HUES64 (cell line): Measurements from ENCODE around the gene ATXN10.
"Not testable (repeated sequence)": the region's sequence is repeated elsewhere in the genome, so short reads cannot be mapped to it uniquely, and the experiment has no call there.

Experiments
- H3K27ac ChIP-seq: 2 replicates; pipeline ENCODE4 v1.7.0; 2013; ENCODE audit warnings: low read depth, low read length, inconsistent platforms
- H3K27me3 ChIP-seq: 2 replicates; pipeline ENCODE4 v1.6.1; 2013; ENCODE audit warnings: mild to moderate bottlenecking, low read length; ENCODE audit not compliant: insufficient read depth
- H3K36me3 ChIP-seq: 2 replicates; pipeline ENCODE4 v1.6.1; 2013; ENCODE audit warnings: mild to moderate bottlenecking, low read length; ENCODE audit not compliant: insufficient read depth
- H3K4me1 ChIP-seq: 2 replicates; pipeline ENCODE4 v1.6.1; 2013; ENCODE audit warnings: mild to moderate bottlenecking, low read length, moderate library complexity; ENCODE audit not compliant: insufficient read depth
- H3K4me3 ChIP-seq: 2 replicates; pipeline ENCODE4 v1.5.1; 2013; ENCODE audit warnings: mild to moderate bottlenecking, low read length, moderate library complexity
- H3K9ac ChIP-seq: 2 replicates; pipeline ENCODE4 v1.6.1; 2013; ENCODE audit warnings: mild to moderate bottlenecking, low read depth, low read length
- H3K9me3 ChIP-seq: 2 replicates; pipeline ENCODE4 v1.6.1; 2013; ENCODE audit warnings: low read depth, low read length; ENCODE audit not compliant: insufficient read depth
- WGBS: fragments of 150-250, 120-280 bp; methylation state at CpG from one replicate; pipeline ENCODE4 v1.1.7; 2013; ENCODE audit warnings: missing lambda C conversion rate; 5-methylcytosine and 5-hydroxymethylcytosine counted together

The ATXN10 gene

DNA sequence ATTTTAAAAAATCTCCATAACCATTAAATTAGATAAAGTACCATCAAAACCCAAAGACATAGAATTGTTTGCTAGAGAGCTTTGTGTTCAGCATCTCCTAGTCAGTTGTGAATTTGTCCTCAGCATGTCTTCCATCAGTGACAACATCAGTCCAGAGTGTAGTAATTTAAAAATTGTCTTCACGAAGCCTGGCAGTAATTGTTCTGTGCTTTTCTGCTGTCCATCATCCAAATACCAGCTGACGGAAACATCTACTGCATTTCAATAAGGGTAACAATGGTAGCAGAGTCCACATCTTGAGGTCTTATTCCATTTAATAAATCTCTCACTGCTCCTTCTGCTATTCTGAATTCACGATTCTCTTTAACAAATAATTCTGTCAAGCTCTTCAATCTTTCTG lies 121.5 kb downstream of the ATXN10 start:
- H3K27ac ChIP-seq, result no peak overlapping the region
- H3K27me3 ChIP-seq, result no peaks in the 10 kb centered on the region
- H3K4me3 ChIP-seq, result no peak overlapping the region
- no peak overlapping the region for H3K9ac ChIP-seq
- WGBS, result 87% methylated on average over 3 of the region's 3 CpGs
- H3K9me3 ChIP-seq, result peaks cover 42% of the 10 kb centered on the region
- 0 out of 2 replicates have a peak, but pooled peaks cover under 1% of the 10 kb centered on the region for H3K4me1 ChIP-seq
- peaks cover 57% of the 10 kb centered on the region for H3K36me3 ChIP-seq

DNA sequence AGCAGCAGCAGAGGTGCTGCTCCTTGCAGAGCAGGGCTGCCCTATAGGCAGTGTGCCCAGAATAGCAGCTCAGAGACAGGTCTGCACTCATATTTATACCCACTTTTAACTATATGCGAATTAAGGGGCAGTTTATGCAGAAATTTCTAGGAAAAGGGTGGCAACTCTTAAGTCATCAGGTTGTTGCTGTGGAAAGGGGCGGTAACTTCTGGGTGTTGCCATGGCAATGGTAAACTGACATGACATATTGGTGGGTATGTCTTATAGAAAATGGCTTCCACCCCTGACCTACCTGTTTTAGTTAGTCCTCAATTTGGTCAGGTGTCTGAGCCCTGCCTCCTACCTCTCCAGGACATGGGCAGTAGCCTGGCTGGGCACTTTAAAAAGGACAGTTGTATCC lies 122.3 kb downstream of the ATXN10 start:
- Histone ChIP-seq H3K27me3 (no peaks in the 10 kb centered on the region), H3K27ac (no peak overlapping the region), H3K4me3 (no peak overlapping the region), H3K9me3 (peaks cover 42% of the 10 kb centered on the region), H3K36me3 (peaks cover 61% of the 10 kb centered on the region), H3K4me1 (no peaks in the 10 kb centered on the region), H3K9ac (no peak overlapping the region)
- WGBS, result 92% methylated on average over 2 of the region's 2 CpGs

- peaks cover 42% of the 10 kb centered on the region for H3K9me3 ChIP-seq
- H3K27ac ChIP-seq, H3K9ac ChIP-seq, H3K27me3 ChIP-seq, H3K4me3 ChIP-seq, H3K4me1 ChIP-seq: not testable (repeated sequence)
- H3K36me3 ChIP-seq, result peaks cover 66% of the 10 kb centered on the region
- 95% methylated on average over 9 of the region's 9 CpGs for WGBS
These were observed 124.4 kb downstream of the ATXN10 start for GRCh38 chr22:45796009-45796408.

DNA sequence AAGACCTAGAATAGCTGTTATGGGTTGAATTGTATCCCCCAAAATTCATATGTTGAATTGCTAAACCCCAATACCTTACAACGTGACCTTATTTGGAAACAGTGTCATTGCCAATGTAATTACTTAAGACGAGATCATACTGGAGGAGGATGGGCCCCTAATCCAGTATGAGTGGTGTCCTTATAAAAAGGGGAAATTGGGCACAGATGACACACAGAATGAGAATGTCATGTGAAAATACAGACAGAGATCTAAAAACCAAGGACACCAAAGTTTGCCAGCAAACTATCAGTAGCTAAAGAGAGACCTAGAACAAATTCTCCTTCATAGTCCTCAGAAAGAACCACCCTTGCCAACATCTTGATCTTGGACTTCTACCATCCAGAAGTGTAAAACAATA lies 127.7 kb downstream of the ATXN10 start:
- 97% methylated on average over 2 of the region's 2 CpGs for WGBS
- Histone ChIP-seq H3K9ac (no peak overlapping the region), H3K27ac (no peak overlapping the region), H3K36me3 (peaks cover 46% of the 10 kb centered on the region), H3K4me3 (no peak overlapping the region), H3K9me3 (peaks cover 35% of the 10 kb centered on the region), H3K4me1 (no peaks in the 10 kb centered on the region), H3K27me3 (no peaks in the 10 kb centered on the region)

DNA sequence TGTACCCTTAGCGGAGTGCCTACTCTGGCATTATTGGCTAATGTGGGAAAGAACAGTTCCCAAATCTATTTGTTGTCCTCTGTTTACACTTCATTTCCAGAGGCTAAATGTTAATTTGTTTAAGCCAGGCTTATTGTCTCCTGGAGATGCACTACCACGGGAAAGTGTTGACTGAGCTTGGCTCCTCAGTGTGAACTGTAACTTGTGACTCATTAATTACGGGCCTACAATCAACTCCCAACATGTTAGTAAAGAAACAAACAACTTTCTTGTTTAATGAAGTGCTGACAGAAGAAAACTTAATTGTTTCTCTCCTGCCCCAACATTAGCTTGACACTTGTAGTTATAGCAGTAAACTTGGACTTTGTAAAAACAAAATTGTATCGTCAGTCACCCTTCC lies 130.4 kb downstream of the ATXN10 start:
- peaks cover 25% of the 10 kb centered on the region for H3K36me3 ChIP-seq
- no peak overlapping the region for H3K9ac ChIP-seq
- WGBS, result 94% methylated on average over 4 of the region's 4 CpGs
- peaks cover 4% of the 10 kb centered on the region; the same call in 1 of the 2 replicates for H3K4me1 ChIP-seq
- H3K9me3 ChIP-seq, result peaks cover 8% of the 10 kb centered on the region
- no peaks in the 10 kb centered on the region for H3K27me3 ChIP-seq
- no peak overlapping the region for H3K27ac ChIP-seq
- no peak overlapping the region for H3K4me3 ChIP-seq

DNA sequence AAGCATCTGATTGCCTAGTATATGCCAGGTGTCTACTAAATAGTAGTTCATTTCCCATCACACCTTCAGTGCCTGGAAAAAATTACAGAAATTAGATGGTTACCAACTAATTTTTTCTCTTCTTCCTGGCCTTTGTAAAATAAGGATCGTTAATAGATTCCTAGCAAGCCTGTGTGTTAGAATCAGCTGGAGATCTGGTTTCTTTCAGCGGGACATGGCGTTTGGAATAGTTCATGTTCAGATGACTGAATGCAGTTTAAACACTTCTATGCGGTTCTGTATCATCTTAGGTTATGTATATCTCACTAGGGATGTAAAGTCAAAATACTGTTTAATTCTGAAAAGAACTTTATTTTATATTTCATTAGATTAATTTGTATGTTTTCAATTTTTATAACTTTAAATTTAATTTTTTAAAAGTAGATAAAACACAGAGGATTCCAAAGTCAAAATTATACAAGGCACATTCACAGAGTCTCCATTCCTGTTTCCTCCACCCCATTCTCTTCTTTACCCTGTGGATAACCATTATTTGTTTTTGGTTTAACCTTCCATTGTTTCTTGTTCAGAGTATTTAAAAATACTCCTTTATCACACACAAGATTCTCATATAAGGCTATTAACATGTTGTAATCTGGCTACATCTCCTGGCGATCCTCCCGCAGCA lies 132.8 kb downstream of the ATXN10 start:
- Histone ChIP-seq H3K36me3 (peaks cover 25% of the 10 kb centered on the region), H3K9me3 (no peaks in the 10 kb centered on the region), H3K9ac (no peak overlapping the region), H3K4me3 (no peak overlapping the region), H3K27me3 (no peaks in the 10 kb centered on the region), H3K27ac (no peak overlapping the region), H3K4me1 (peaks cover 4% of the 10 kb centered on the region; the same call in 1 of the 2 replicates)
- WGBS, result 97% methylated on average over 6 of the region's 6 CpGs

GRCh38 chr22:45804986-45805325 lies 133.3 kb downstream of the ATXN10 start:
- Histone ChIP-seq H3K9me3 (no peaks in the 10 kb centered on the region), H3K4me3 (no peak overlapping the region), H3K4me1 (peaks cover 4% of the 10 kb centered on the region; the same call in 1 of the 2 replicates), H3K9ac (no peak overlapping the region), H3K36me3 (peaks cover 25% of the 10 kb centered on the region), H3K27me3 (no peaks in the 10 kb centered on the region), H3K27ac (no peak overlapping the region)
- 93% methylated on average over 2 of the region's 3 CpGs for WGBS

- Histone ChIP-seq H3K9ac (no peak overlapping the region), H3K4me3 (no peak overlapping the region), H3K9me3 (no peaks in the 10 kb centered on the region), H3K27ac (no peak overlapping the region), H3K27me3 (no peaks in the 10 kb centered on the region), H3K4me1 (peaks cover 4% of the 10 kb centered on the region; the same call in 1 of the 2 replicates), H3K36me3 (peaks cover 21% of the 10 kb centered on the region)
- WGBS, result 95% methylated on average over 6 of the region's 6 CpGs
These were observed 133.8 kb downstream of the ATXN10 start for GRCh38 chr22:45805413-45805812.

DNA sequence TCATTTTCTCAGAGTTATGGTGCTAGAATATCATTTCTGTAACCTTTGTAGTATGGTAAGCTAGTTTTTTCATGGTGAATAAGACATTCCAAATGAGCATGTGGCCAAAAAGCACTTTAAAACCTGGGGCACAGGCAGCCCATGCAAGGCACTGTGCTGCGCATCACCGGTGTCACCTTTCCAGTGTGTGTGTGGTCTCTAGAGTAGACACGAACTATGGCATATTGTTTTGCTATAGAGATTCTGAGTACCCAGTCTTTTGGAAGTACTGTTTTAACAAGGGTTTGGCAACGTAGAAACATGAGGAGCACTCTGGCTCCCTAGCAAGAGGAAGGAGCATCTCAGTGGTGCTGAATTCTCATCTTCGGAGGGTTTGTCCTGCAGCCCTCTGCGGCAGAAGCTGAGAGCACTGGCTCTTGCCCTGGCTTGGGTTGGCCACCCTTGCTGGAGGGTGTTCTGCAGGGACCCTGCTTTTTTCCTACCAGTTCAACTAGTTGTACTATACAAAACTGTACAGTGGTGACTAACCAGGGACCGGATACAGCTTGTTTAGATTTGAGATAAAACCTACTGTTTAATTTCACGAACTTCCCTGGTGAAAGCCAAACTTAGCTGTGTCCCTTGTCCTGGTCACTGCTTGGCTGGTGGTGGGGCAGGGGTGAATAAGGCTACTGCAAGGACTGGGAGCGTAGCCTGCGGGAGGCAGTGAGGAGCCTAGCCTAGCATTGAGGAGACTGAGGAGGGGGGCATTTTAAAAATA lies 135.7 kb downstream of the ATXN10 start:
- no peak overlapping the region for H3K4me3 ChIP-seq
- WGBS, result 96% methylated on average over 10 of the region's 10 CpGs
- no peak overlapping the region for H3K27ac ChIP-seq
- peaks cover 20% of the 10 kb centered on the region for H3K36me3 ChIP-seq
- no peaks in the 10 kb centered on the region for H3K9me3 ChIP-seq
- no peaks in the 10 kb centered on the region for H3K27me3 ChIP-seq
- no peak overlapping the region for H3K9ac ChIP-seq
- peaks cover 4% of the 10 kb centered on the region; the same call in 1 of the 2 replicates for H3K4me1 ChIP-seq

GRCh38 chr22:45812910-45813309 lies 141.3 kb downstream of the ATXN10 start:
- H3K4me3 ChIP-seq, result no peak overlapping the region

DNA sequence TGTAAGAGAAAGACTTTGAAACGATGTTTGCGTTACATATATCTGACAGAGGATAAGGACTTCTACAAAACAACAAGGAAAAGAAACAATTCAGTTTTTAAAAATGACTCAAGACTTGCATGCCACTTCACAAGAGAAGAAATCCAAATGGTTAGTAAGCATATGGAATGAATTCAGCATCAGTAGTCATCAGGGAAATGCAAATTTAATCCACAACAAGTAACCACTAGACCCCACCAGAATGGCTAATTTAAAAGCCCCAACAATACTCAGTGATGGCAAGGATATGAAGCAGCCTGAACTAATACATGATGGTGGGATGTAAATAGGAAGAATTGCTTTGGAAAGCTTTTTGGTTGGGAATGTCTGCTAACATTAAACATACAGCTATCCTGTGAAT lies 142.6 kb downstream of the ATXN10 start:
- H3K9me3 ChIP-seq, result no peaks in the 10 kb centered on the region
- H3K36me3 ChIP-seq, result peaks cover 17% of the 10 kb centered on the region
- no peak overlapping the region for H3K4me3 ChIP-seq
- H3K27ac ChIP-seq, result no peak overlapping the region
- H3K27me3 ChIP-seq, result no peaks in the 10 kb centered on the region
- WGBS, result 100% methylated on average over 2 of the region's 2 CpGs
- no peaks in the 10 kb centered on the region for H3K4me1 ChIP-seq
- H3K9ac ChIP-seq, result no peak overlapping the region

More at GRCh38 chr22:45812910-45813309, 141.3 kb downstream of the ATXN10 start:
- H3K9me3 ChIP-seq, result no peaks in the 10 kb centered on the region
- H3K4me1 ChIP-seq, result no peaks in the 10 kb centered on the region
- no peaks in the 10 kb centered on the region for H3K27me3 ChIP-seq
- no peak overlapping the region for H3K9ac ChIP-seq
- WGBS, result 94% methylated on average over 6 of the region's 6 CpGs
- H3K36me3 ChIP-seq, result peaks cover 27% of the 10 kb centered on the region
- H3K27ac ChIP-seq, result no peak overlapping the region
